Measurements from ENCODE around the gene NFASC.

The NFASC gene

DNA sequence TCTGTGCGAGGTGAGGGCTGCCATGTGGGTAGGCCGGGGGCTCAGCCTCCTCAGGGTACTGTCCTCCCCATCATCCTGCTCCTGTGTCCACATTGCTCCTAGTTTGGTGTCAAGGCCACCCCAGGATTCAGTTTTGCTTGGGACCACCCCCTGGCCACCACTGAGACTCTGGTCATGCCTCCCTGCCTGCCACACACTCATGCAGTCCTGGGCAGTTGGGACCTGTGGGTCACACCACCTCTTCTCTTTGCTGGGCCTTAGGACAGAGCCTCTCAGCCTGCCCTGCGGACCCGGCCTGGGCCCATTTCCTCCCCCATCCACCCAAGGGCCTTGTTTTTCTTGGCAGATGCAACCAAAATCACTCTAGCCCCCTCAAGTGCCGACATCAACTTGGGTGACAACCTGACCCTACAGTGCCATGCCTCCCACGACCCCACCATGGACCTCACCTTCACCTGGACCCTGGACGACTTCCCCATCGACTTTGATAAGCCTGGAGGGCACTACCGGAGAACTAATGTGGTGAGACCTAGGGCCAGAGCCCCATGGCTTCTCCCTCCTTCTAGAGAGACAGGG is 194.2 kb downstream of the NFASC start:
- no peak for TF ChIP-seq TCF12 (IDR thresholded peaks at IDR 0.05; ENCODE audit: low read depth)
- TF ChIP-seq YY1 (IDR thresholded peaks at IDR 0.05; ENCODE audit: low read depth), result no peak
- TF ChIP-seq CEBPB (IDR thresholded peaks at IDR 0.05), result no peak
- no peak for TF ChIP-seq TAF1 (IDR thresholded peaks at IDR 0.05; ENCODE audit: low read depth)

DNA sequence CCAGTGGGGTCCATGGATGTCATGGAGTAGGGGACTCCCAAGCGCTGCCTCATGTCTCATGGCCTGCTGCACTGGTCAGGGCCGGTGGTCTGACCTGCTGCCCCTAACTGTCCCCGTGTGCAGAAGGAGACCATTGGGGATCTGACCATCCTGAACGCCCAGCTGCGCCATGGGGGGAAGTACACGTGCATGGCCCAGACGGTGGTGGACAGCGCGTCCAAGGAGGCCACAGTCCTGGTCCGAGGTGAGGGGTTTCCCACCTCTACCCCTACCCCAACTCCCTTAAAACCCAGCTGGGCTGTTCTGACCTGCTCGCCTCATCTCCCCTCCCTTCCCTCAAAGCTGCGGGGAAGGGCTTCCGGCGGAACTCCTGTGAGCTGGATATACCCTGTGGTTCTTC is 195.0 kb downstream of the NFASC start:
- TF ChIP-seq TEAD4 (IDR thresholded peaks at IDR 0.05) (no peak), CREB1 (IDR thresholded peaks at IDR 0.05; ENCODE audit: low read depth) (no peak), USF1 (IDR thresholded peaks at IDR 0.05) (no peak), EGR1 (IDR thresholded peaks at IDR 0.05) (no peak), RAD21 (IDR thresholded peaks at IDR 0.05; ENCODE audit: low read depth) (no peak), TCF12 (IDR thresholded peaks at IDR 0.05; ENCODE audit: low read depth) (no peak), NFIC (IDR thresholded peaks at IDR 0.05) (no peak), FOXM1 (IDR thresholded peaks at IDR 0.05; ENCODE audit: borderline replicate concordance, low read depth) (no peak), ZBTB7A (IDR thresholded peaks at IDR 0.05; ENCODE audit: low read depth) (no peak), TAF1 (IDR thresholded peaks at IDR 0.05; ENCODE audit: low read depth) (no peak), YY1 (IDR thresholded peaks at IDR 0.05; ENCODE audit: low read depth) (no peak), EP300 (IDR thresholded peaks at IDR 0.05; ENCODE audit: borderline replicate concordance) (no peak), CEBPB (IDR thresholded peaks at IDR 0.05) (no peak)
- TF ChIP-seq, protein P1, sequence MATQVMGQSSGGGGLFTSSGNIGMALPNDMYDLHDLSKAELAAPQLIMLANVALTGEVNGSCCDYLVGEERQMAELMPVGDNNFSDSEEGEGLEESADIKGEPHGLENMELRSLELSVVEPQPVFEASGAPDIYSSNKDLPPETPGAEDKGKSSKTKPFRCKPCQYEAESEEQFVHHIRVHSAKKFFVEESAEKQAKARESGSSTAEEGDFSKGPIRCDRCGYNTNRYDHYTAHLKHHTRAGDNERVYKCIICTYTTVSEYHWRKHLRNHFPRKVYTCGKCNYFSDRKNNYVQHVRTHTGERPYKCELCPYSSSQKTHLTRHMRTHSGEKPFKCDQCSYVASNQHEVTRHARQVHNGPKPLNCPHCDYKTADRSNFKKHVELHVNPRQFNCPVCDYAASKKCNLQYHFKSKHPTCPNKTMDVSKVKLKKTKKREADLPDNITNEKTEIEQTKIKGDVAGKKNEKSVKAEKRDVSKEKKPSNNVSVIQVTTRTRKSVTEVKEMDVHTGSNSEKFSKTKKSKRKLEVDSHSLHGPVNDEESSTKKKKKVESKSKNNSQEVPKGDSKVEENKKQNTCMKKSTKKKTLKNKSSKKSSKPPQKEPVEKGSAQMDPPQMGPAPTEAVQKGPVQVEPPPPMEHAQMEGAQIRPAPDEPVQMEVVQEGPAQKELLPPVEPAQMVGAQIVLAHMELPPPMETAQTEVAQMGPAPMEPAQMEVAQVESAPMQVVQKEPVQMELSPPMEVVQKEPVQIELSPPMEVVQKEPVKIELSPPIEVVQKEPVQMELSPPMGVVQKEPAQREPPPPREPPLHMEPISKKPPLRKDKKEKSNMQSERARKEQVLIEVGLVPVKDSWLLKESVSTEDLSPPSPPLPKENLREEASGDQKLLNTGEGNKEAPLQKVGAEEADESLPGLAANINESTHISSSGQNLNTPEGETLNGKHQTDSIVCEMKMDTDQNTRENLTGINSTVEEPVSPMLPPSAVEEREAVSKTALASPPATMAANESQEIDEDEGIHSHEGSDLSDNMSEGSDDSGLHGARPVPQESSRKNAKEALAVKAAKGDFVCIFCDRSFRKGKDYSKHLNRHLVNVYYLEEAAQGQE (IDR thresholded peaks at IDR 0.05; ENCODE audit: low read depth), result no peak
- TF ChIP-seq, protein P2, sequence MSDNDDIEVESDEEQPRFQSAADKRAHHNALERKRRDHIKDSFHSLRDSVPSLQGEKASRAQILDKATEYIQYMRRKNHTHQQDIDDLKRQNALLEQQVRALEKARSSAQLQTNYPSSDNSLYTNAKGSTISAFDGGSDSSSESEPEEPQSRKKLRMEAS (IDR thresholded peaks at IDR 0.05), result no peak

DNA sequence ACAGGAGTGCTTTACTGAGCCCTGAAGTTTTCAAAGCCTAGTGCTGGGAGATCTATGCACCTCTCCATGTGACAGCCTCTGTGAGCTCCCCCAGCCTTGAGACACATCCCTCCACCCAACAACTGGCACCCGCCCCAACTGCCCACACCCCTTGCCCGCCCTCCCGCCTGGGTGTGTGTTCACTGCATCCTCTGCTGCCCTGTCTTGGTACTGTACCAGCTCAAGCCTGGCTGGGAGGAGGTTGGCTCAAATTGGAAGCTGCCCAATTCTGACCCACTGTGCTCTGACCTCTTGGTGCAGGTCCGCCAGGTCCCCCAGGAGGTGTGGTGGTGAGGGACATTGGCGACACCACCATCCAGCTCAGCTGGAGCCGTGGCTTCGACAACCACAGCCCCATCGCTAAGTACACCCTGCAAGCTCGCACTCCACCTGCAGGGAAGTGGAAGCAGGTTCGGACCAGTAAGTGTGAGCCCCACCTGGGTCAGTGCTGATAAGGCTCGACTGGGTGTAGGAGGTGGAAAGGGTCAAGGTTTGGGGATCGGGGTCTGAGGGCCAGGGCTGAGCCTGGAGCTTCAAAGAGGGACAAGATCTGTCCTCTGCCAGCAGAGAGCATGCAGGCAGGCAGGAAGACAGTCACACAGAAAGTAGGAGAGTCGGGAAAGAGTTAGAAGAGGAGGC is 195.6 kb downstream of the NFASC start:
- no peak for TF ChIP-seq USF1 (IDR thresholded peaks at IDR 0.05)
- no peak for TF ChIP-seq TCF12 (IDR thresholded peaks at IDR 0.05; ENCODE audit: low read depth)
- peak; percentile 42 for TF ChIP-seq RAD21 (IDR thresholded peaks at IDR 0.05; ENCODE audit: low read depth)
- TF ChIP-seq FOXM1 (IDR thresholded peaks at IDR 0.05; ENCODE audit: borderline replicate concordance, low read depth), result no peak

DNA sequence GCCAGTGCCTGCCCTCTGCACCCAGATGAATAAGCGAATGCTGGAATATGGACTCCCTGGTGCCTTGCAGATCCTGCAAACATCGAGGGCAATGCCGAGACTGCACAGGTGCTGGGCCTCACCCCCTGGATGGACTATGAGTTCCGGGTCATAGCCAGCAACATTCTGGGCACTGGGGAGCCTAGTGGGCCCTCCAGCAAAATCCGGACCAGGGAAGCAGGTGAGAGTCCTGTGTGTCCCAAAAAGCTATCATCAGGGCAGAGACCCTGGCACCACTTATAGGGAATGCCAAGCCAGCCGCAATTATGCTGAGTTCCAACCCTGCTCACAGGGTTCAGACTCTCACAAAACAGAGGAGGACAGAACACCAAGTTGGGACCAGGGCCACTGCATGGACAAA is 196.4 kb downstream of the NFASC start:
- TF ChIP-seq ZBTB7A (IDR thresholded peaks at IDR 0.05; ENCODE audit: low read depth) (no peak), USF1 (IDR thresholded peaks at IDR 0.05) (no peak), CEBPB (IDR thresholded peaks at IDR 0.05) (no peak), TEAD4 (IDR thresholded peaks at IDR 0.05) (no peak), TAF1 (IDR thresholded peaks at IDR 0.05; ENCODE audit: low read depth) (no peak), EGR1 (IDR thresholded peaks at IDR 0.05) (no peak), NFIC (IDR thresholded peaks at IDR 0.05) (no peak), EP300 (IDR thresholded peaks at IDR 0.05; ENCODE audit: borderline replicate concordance) (no peak), CREB1 (IDR thresholded peaks at IDR 0.05; ENCODE audit: low read depth) (no peak)
- TF ChIP-seq, protein P1 (IDR thresholded peaks at IDR 0.05; ENCODE audit: low read depth), result no peak
- TF ChIP-seq, protein P2 (IDR thresholded peaks at IDR 0.05), result no peak

GRCh38 chr1:205068001-205068400 is 197.3 kb downstream of the NFASC start:
- TF ChIP-seq YY1 (IDR thresholded peaks at IDR 0.05; ENCODE audit: low read depth) (no peak), TAF1 (IDR thresholded peaks at IDR 0.05; ENCODE audit: low read depth) (no peak), EGR1 (IDR thresholded peaks at IDR 0.05) (no peak)
- TF ChIP-seq, protein P2 (IDR thresholded peaks at IDR 0.05), result no peak

Measured in Ishikawa (cell line).